Measurements from ENCODE around the gene AR. TPM values are rescaled to one million over a fixed set of nuclear protein-coding genes. Genes with fewer than 3 reads are reported as not detected.

Gene AR
- total and polyA plus RNA-seq, 7 donors, result 0.99 to 16.0 (median 7.3) TPM

GRCh38 chrX:67604979-67605703, 61.3 kb downstream of the AR start:
- peaks cover 0 to 5% (median 0%) of the 10 kb centered on the region in 3 donors for H3K27me3 ChIP-seq (ENCODE audit: insufficient read depth in 3 of 3, low read length in 2 of 3)
- 44 to 74% (median 52%) methylated on average over 3 of the region's 3 CpGs for WGBS, 3 donors
- H3K4me3 ChIP-seq, result no peak overlapping the region
- DNase-seq, result no peak
- H3K9me3 ChIP-seq, result no peaks in the 10 kb centered on the region
- H3K4me1 ChIP-seq, result peaks cover 3% of the 10 kb centered on the region
- peak in 3 of 4 donors; percentile 53 to 80 (median 61) for ATAC-seq
- H3K36me3 ChIP-seq (ENCODE audit: insufficient read depth in 1 of 2, low read depth in 1 of 2), result no peaks in the 10 kb centered on the region
- intact Hi-C loops (cut with DNase I), result no loop called here
- H3K27ac ChIP-seq, result no peak overlapping the region
- TF ChIP-seq CTCF (IDR thresholded peaks at IDR 0.05), result peak; percentile 11

GRCh38 chrX:67607466-67607865, 63.6 kb downstream of the AR start:
- H3K27ac ChIP-seq, result no peak overlapping the region
- intact Hi-C loops (cut with DNase I), result no loop called here
- DNase-seq, result no peak
- ATAC-seq, result no peak
- no peaks in the 10 kb centered on the region for H3K27me3 ChIP-seq (ENCODE audit: insufficient read depth in 3 of 3, low read length in 2 of 3)
- no peaks in the 10 kb centered on the region for H3K36me3 ChIP-seq (ENCODE audit: insufficient read depth in 1 of 2, low read depth in 1 of 2)
- H3K4me1 ChIP-seq, result no peaks in the 10 kb centered on the region
- TF ChIP-seq CTCF (IDR thresholded peaks at IDR 0.05), result no peak
- H3K9me3 ChIP-seq, result no peaks in the 10 kb centered on the region
- H3K4me3 ChIP-seq, result no peak overlapping the region
- 63 to 73% (median 69%) methylated on average over 1 of the region's 1 CpG for WGBS, 3 donors

GRCh38 chrX:67610282-67610681, 66.5 kb downstream of the AR start:
- H3K36me3 ChIP-seq (ENCODE audit: insufficient read depth in 1 of 2, low read depth in 1 of 2), result no peaks in the 10 kb centered on the region
- TF ChIP-seq CTCF (IDR thresholded peaks at IDR 0.05), result no peak
- DNase-seq (no peak), ATAC-seq (no peak)
- H3K4me3 ChIP-seq, result no peak overlapping the region
- H3K27me3 ChIP-seq (ENCODE audit: insufficient read depth in 3 of 3, low read length in 2 of 3), result no peaks in the 10 kb centered on the region
- 0% methylated on average over 1 of the region's 1 CpG for WGBS, 3 donors
- intact Hi-C loops (cut with DNase I), result no loop called here
- no peaks in the 10 kb centered on the region for H3K4me1 ChIP-seq
- H3K9me3 ChIP-seq, result peaks cover 12% of the 10 kb centered on the region
- H3K27ac ChIP-seq, result no peak overlapping the region

- Histone ChIP-seq H3K4me1 (no peaks in the 10 kb centered on the region), H3K36me3 (ENCODE audit: insufficient read depth in 1 of 2, low read depth in 1 of 2) (no peaks in the 10 kb centered on the region), H3K27ac (no peak overlapping the region), H3K4me3 (no peak overlapping the region), H3K27me3 (ENCODE audit: insufficient read depth in 3 of 3, low read length in 2 of 3) (no peaks in the 10 kb centered on the region), H3K9me3 (peaks cover 12% of the 10 kb centered on the region)
- no peak for DNase-seq
- peak in 1 of 4 donors; percentile 42 for ATAC-seq
- intact Hi-C loops (cut with DNase I), result no loop called here
- 39 to 52% (median 40%) methylated on average over 3 of the region's 3 CpGs for WGBS, 3 donors
- no peak for TF ChIP-seq CTCF (IDR thresholded peaks at IDR 0.05)
Observed at GRCh38 chrX:67612231-67612630, 68.4 kb downstream of the AR start.

GRCh38 chrX:67613366-67613765, 69.5 kb downstream of the AR start:
- DNase-seq (no peak), ATAC-seq (no peak)
- H3K27ac ChIP-seq, result no peak overlapping the region
- no peaks in the 10 kb centered on the region for H3K36me3 ChIP-seq (ENCODE audit: insufficient read depth in 1 of 2, low read depth in 1 of 2)
- TF ChIP-seq CTCF (IDR thresholded peaks at IDR 0.05), result no peak
- no peaks in the 10 kb centered on the region for H3K27me3 ChIP-seq (ENCODE audit: insufficient read depth in 3 of 3, low read length in 2 of 3)
- H3K9me3 ChIP-seq, result peaks cover 12% of the 10 kb centered on the region
- no peak overlapping the region for H3K4me3 ChIP-seq
- H3K4me1 ChIP-seq, result no peaks in the 10 kb centered on the region
- intact Hi-C loops (cut with DNase I), result no loop called here

Data from psoas muscle (tissue), 8 donors.